ENCODE results near the gene MAFB. TPM values are rescaled to one million over a fixed set of nuclear protein-coding genes. Genes with fewer than 3 reads are reported as not detected.

MAFB gene
- total RNA-seq, 1 donor from 2014 or later: 6.8 TPM

GRCh38 chr20:40639676-40640355, 49.2 kb downstream of the MAFB start:
- intact Hi-C loops (cut with DNase I): no loop called here
- no peak for DNase-seq (ENCODE audit: low spot score)

GRCh38 chr20:40639132-40639531, 49.9 kb downstream of the MAFB start:
- intact Hi-C loops (cut with DNase I): no loop called here
- DNase-seq (ENCODE audit: low spot score): no peak

- intact Hi-C loops (cut with DNase I): no loop called here
- DNase-seq (ENCODE audit: low spot score): no peak
These were observed 50.6 kb downstream of the MAFB start for GRCh38 chr20:40638414-40638813.

GRCh38 chr20:40637176-40637575, 51.9 kb downstream of the MAFB start:
- intact Hi-C loops (cut with DNase I): no loop called here
- no peak for DNase-seq (ENCODE audit: low spot score)

- no peak for DNase-seq (ENCODE audit: low spot score)
- intact Hi-C loops (cut with DNase I): no loop called here
These were observed 52.5 kb downstream of the MAFB start for GRCh38 chr20:40636486-40636885.

- intact Hi-C loops (cut with DNase I): no loop called here
- no peak for DNase-seq (ENCODE audit: low spot score)
These were observed 53.1 kb downstream of the MAFB start for GRCh38 chr20:40635971-40636370.

All from cardiac septum (tissue), 1 donor.